OCI-LY7 (cell line): ENCODE data around the gene ATG16L2.

Experiments used
- CTCF ChIP-seq: fragments of 200-600 bp; sonication (generic); conservative IDR thresholded peaks from 2 replicates; pipeline ENCODE4 v1.5.1; 2014; ENCODE audit warnings: mild to moderate bottlenecking, antibody characterized with exemption, low read length, moderate library complexity, mixed read lengths
- EZH2phosphoT487 ChIP-seq: fragments of 200-600 bp; sonication (generic); IDR thresholded peaks from 2 replicates; pipeline ENCODE4 v1.6.1; 2018; ENCODE audit warnings: low read depth, borderline replicate concordance, mild to moderate bottlenecking, mixed run types, antibody characterized with exemption, low read length, moderate library complexity, mixed read lengths

- TF ChIP-seq CTCF (no peak), EZH2phosphoT487 (no peak)
Measured at GRCh38 chr11:72824020-72824419, 9.8 kb downstream of the ATG16L2 start.
